WTC11 (cell line): ENCODE results near the gene PTPN12. TPM values are rescaled to one million over a fixed set of nuclear protein-coding genes. Genes with fewer than 3 reads are reported as not detected.

ENCODE experiments used
- ATAC-seq: fragments of 200-7000 bp; cut with Tn5 transposase; 2 replicates; pipeline ENCODE4 v1.10.0; 2021; ENCODE audit warnings: mild to moderate bottlenecking, moderate library complexity
- CTCF ChIA-PET: fragments of 300-600 bp; sonication (Branson Sonifier 250); formaldehyde crosslinking; loops from one replicate; lab custom pipeline; 2021; ENCODE audit warnings: antibody characterized with exemption; lab: Charles Lee
- POLR2A ChIA-PET: fragments of 350-600 bp; sonication (Branson Sonifier 250); formaldehyde crosslinking; loops from one replicate; lab custom pipeline; 2021; ENCODE audit warnings: antibody characterized with exemption; lab: Charles Lee
- DNase-seq: peaks from one replicate; pipeline ENCODE4 v3.0.0; 2021; ENCODE audit warnings: low spot score
- H3K27ac Mint-ChIP-seq: 2 replicates; pipeline ENCODE4 v1.8.0; 2021; ENCODE audit warnings: mixed read lengths
- H3K27me3 Mint-ChIP-seq: 2 replicates; pipeline ENCODE4 v1.8.0; 2021; ENCODE audit warnings: low read depth, mild to moderate bottlenecking, moderate library complexity, mixed read lengths
- H3K36me3 Mint-ChIP-seq: 2 replicates; pipeline ENCODE4 v1.8.0; 2021; ENCODE audit warnings: mixed read lengths
- H3K4me1 Mint-ChIP-seq: 2 replicates; pipeline ENCODE4 v1.8.0; 2022; ENCODE audit warnings: mixed read lengths
- H3K4me3 Mint-ChIP-seq: 2 replicates; pipeline ENCODE4 v1.8.0; 2021; ENCODE audit warnings: mild to moderate bottlenecking, moderate library complexity, mixed read lengths
- H3K9me3 Mint-ChIP-seq: 2 replicates; pipeline ENCODE4 v1.8.0; 2021; ENCODE audit warnings: mixed read lengths
- CREM ChIP-seq: sonication (generic); formaldehyde crosslinking; IDR thresholded peaks from 2 replicates; pipeline ENCODE4 v1.8.1; 2022; ENCODE audit warnings: mild to moderate bottlenecking, missing genetic modification reagents, moderate library complexity
- ERG ChIP-seq: fragments of 250-450 bp; sonication (Bioruptor Pico); IDR thresholded peaks from 2 replicates; pipeline ENCODE4 v1.8.0; 2021; ENCODE audit warnings: mild to moderate bottlenecking
- ETV6 ChIP-seq: sonication (generic); formaldehyde crosslinking; IDR thresholded peaks from 2 replicates; pipeline ENCODE4 v1.8.1; 2022; ENCODE audit warnings: mild to moderate bottlenecking, missing genetic modification reagents
- FOXK1 ChIP-seq: sonication (generic); formaldehyde crosslinking; IDR thresholded peaks from 2 replicates; pipeline ENCODE4 v1.8.0; 2022; ENCODE audit warnings: mild to moderate bottlenecking, moderate library complexity, missing genetic modification reagents
- FOXP4 ChIP-seq: sonication (generic); formaldehyde crosslinking; IDR thresholded peaks from 2 replicates; pipeline ENCODE4 v1.8.0; 2022; ENCODE audit warnings: mild to moderate bottlenecking, missing genetic modification reagents
- GABPB1 ChIP-seq: sonication (generic); formaldehyde crosslinking; IDR thresholded peaks from 2 replicates; pipeline ENCODE4 v1.8.1; 2023; ENCODE audit warnings: mild to moderate bottlenecking, missing genetic modification reagents
- JAZF1 ChIP-seq: fragments of 250-450 bp; sonication (Bioruptor Pico); IDR thresholded peaks from 2 replicates; pipeline ENCODE4 v1.9.0; 2021; ENCODE audit warnings: moderate library complexity, mild to moderate bottlenecking, inconsistent platforms
- MXD4 ChIP-seq: fragments of 250-450 bp; sonication (Bioruptor Pico); IDR thresholded peaks from 2 replicates; pipeline ENCODE4 v1.8.0; 2021; ENCODE audit warnings: mild to moderate bottlenecking, moderate library complexity, borderline replicate concordance
- NFATC4 ChIP-seq: fragments of 250-450 bp; sonication (Bioruptor Pico); IDR thresholded peaks from 2 replicates; pipeline ENCODE4 v1.9.0; 2021; ENCODE audit warnings: mild to moderate bottlenecking
- PRRX2 ChIP-seq: fragments of 250-450 bp; sonication (Bioruptor Pico); IDR thresholded peaks from 2 replicates; pipeline ENCODE4 v1.8.0; 2021; ENCODE audit warnings: mild to moderate bottlenecking
- RELA ChIP-seq: sonication (generic); formaldehyde crosslinking; IDR thresholded peaks from 2 replicates; pipeline ENCODE4 v1.8.1; 2022; ENCODE audit warnings: missing genetic modification reagents, mild to moderate bottlenecking, borderline replicate concordance
- TCF7 ChIP-seq: sonication (generic); formaldehyde crosslinking; IDR thresholded peaks from 2 replicates; pipeline ENCODE4 v1.8.0; 2022; ENCODE audit warnings: mild to moderate bottlenecking, low read depth, missing genetic modification reagents, moderate library complexity
- TEAD4 ChIP-seq: sonication (generic); formaldehyde crosslinking; IDR thresholded peaks from 2 replicates; pipeline ENCODE4 v1.8.0; 2022; ENCODE audit warnings: mild to moderate bottlenecking, missing genetic modification reagents
- ZNF281 ChIP-seq: sonication (generic); formaldehyde crosslinking; IDR thresholded peaks from 2 replicates; pipeline ENCODE4 v1.8.0; 2023; ENCODE audit warnings: mild to moderate bottlenecking, missing genetic modification reagents
- ZNF396 ChIP-seq: fragments of 250-450 bp; sonication (Bioruptor Pico); IDR thresholded peaks from 2 replicates; pipeline ENCODE4 v1.8.0; 2021; ENCODE audit warnings: mild to moderate bottlenecking, moderate library complexity, borderline replicate concordance
- ZNF532 ChIP-seq: fragments of 250-450 bp; sonication (Bioruptor Pico); IDR thresholded peaks from 2 replicates; pipeline ENCODE4 v1.9.0; 2021; ENCODE audit warnings: mild to moderate bottlenecking, borderline replicate concordance
- ZNF671 ChIP-seq: fragments of 250-450 bp; sonication (Bioruptor Pico); IDR thresholded peaks from 2 replicates; pipeline ENCODE4 v1.8.0; 2021; ENCODE audit warnings: mild to moderate bottlenecking
- total RNA-seq: library from RNA; stranded (reverse); gene quantifications from 3 replicates; pipeline ENCODE4 v1.2.3, GENCODE V29; 2021
- TF ChIP-seq, protein P1 (sequence below): sonication (generic); formaldehyde crosslinking; IDR thresholded peaks from 2 replicates; pipeline ENCODE4 v1.8.0; 2023; ENCODE audit warnings: missing genetic modification reagents, mild to moderate bottlenecking, borderline replicate concordance

The PTPN12 gene
- total RNA-seq, 1 experiment from 2014 or later = 102 TPM

DNA sequence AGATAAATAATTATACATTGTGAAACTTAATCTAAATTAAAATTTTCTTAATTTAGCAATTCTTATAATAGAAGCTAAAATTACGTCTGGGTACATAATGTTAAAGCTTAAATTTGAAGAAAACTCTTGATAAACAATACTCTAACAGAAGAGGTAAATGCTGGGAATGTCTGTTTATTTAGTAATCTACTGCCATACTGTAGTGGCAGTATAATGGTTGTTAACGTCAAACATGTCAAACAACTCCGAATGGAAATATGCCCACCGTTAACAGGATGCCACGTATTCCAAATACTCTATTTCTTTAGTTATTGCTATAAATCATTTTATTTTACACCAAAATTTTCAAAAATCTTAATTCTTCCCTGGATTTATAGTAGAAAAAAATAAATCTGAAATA, 40.0 kb upstream of the PTPN12 start (continued):
- TF ChIP-seq ZNF281 = no peak

DNA sequence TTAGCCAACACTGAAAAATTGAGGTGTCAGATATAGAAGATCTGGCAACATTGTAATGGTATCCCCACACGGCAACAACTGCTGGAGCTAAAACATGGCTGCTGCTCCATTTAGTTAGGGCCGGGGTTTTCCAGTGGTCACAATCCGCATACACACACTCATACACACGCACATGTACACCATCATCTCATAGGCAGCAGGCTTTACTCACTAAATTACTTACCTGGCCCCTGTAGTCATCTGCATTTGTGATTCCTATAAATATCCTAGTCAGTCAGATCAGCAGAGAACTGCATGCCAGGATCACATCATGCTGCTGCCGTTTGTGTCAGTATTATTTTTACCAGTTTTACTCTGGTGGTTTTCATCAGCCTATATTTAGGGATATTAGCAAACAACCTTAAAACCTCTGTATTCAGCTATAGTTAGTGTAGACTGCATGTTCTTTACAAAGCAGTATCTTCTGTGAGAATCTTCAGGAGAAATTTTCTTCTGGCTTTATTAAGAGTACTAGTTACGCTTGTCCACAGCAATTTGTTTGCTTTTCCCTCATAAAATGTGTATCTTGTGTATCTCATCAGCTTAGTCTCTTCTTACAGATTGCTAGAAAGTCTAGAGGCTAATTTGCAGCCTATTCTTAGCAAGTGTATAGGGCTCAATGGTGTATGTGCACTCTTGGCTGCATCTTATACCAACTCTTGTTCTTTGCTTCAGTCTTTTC, 38.3 kb upstream of the PTPN12 start:
- H3K9me3 Mint-ChIP-seq = peaks cover 21% of the 10 kb centered on the region
- H3K4me3 Mint-ChIP-seq = no peak overlapping the region
- POLR2A ChIA-PET = no interaction called here
- TF ChIP-seq JAZF1 (CRISPR knock-in tag) (no peak), ETV6 (no peak), ZNF396 (CRISPR knock-in tag) (no peak), ZNF532 (CRISPR knock-in tag) (no peak), PRRX2 (CRISPR knock-in tag) (no peak), MXD4 (CRISPR knock-in tag) (no peak), FOXK1 (no peak), TEAD4 (no peak), ZNF671 (CRISPR knock-in tag) (no peak), GABPB1 (CRISPR knock-in tag) (no peak), ERG (CRISPR knock-in tag) (no peak), FOXP4 (no peak), CREM (CRISPR knock-in tag) (no peak), NFATC4 (CRISPR knock-in tag) (no peak), RELA (no peak), TCF7 (no peak)
- TF ChIP-seq, protein P1, sequence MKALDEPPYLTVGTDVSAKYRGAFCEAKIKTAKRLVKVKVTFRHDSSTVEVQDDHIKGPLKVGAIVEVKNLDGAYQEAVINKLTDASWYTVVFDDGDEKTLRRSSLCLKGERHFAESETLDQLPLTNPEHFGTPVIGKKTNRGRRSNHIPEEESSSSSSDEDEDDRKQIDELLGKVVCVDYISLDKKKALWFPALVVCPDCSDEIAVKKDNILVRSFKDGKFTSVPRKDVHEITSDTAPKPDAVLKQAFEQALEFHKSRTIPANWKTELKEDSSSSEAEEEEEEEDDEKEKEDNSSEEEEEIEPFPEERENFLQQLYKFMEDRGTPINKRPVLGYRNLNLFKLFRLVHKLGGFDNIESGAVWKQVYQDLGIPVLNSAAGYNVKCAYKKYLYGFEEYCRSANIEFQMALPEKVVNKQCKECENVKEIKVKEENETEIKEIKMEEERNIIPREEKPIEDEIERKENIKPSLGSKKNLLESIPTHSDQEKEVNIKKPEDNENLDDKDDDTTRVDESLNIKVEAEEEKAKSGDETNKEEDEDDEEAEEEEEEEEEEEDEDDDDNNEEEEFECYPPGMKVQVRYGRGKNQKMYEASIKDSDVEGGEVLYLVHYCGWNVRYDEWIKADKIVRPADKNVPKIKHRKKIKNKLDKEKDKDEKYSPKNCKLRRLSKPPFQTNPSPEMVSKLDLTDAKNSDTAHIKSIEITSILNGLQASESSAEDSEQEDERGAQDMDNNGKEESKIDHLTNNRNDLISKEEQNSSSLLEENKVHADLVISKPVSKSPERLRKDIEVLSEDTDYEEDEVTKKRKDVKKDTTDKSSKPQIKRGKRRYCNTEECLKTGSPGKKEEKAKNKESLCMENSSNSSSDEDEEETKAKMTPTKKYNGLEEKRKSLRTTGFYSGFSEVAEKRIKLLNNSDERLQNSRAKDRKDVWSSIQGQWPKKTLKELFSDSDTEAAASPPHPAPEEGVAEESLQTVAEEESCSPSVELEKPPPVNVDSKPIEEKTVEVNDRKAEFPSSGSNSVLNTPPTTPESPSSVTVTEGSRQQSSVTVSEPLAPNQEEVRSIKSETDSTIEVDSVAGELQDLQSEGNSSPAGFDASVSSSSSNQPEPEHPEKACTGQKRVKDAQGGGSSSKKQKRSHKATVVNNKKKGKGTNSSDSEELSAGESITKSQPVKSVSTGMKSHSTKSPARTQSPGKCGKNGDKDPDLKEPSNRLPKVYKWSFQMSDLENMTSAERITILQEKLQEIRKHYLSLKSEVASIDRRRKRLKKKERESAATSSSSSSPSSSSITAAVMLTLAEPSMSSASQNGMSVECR (CRISPR knock-in tag) = no peak
- H3K27ac Mint-ChIP-seq = no peak overlapping the region
- ATAC-seq = no peak
- H3K4me1 Mint-ChIP-seq = no peaks in the 10 kb centered on the region
- peaks cover 4% of the 10 kb centered on the region for H3K36me3 Mint-ChIP-seq
- no peaks in the 10 kb centered on the region; the same call in 1 of the 2 replicates for H3K27me3 Mint-ChIP-seq
- CTCF ChIA-PET = no interaction called here
- DNase-seq = no peak
